DMS 273 treated with DMSO at 0.1 percent for 48 hours (cell line): ENCODE measurements around the gene ARL8A.
"Not testable (repeated sequence)": the region's sequence is repeated elsewhere in the genome, so short reads cannot be mapped to it uniquely, and the experiment has no call there.

ENCODE experiments used
- DNase-seq: peaks from one replicate; lab custom pipeline; 2025; lab: John Stamatoyannopoulos, UW

Gene ARL8A

GRCh38 chr1:202144402-202145067 is at the start of gene ARL8A:
ARL8A (minus strand) TSS chr1:202144737; CDS start chr1:202144572, 165 bp downstream.
- peak; percentile 6 for DNase-seq

- no peak for DNase-seq
Measured at GRCh38 chr1:202194328-202194648, 49.8 kb upstream of the ARL8A start.

GRCh38 chr1:202193614-202194327 is 49.2 kb upstream of the ARL8A start, which contains the start of gene LGR6:
LGR6 (plus strand) TSS chr1:202193799; CDS start chr1:202193990, 191 bp downstream.
- no peak for DNase-seq

- DNase-seq = no peak
Measured at GRCh38 chr1:202192770-202193613, 48.5 kb upstream of the ARL8A start.

- DNase-seq = not testable (repeated sequence)
Measured at GRCh38 chr1:202191391-202191790, 46.9 kb upstream of the ARL8A start.

GRCh38 chr1:202189918-202190715 is 45.6 kb upstream of the ARL8A start:
- DNase-seq = no peak

- peak; percentile 25 for DNase-seq
Measured at GRCh38 chr1:202189001-202189790, 44.7 kb upstream of the ARL8A start.

- DNase-seq = no peak
Measured at GRCh38 chr1:202187697-202188407, 43.3 kb upstream of the ARL8A start.

GRCh38 chr1:202187041-202187671 is 42.6 kb upstream of the ARL8A start:
- no peak for DNase-seq

- DNase-seq = peak; percentile 32
Measured at GRCh38 chr1:202186327-202186726, 41.8 kb upstream of the ARL8A start.

- DNase-seq = peak; percentile 73
Measured at GRCh38 chr1:202184750-202185460, 40.4 kb upstream of the ARL8A start.

- DNase-seq = no peak
Measured at GRCh38 chr1:202182040-202182877, 37.7 kb upstream of the ARL8A start.

GRCh38 chr1:202181586-202181985 is 37.0 kb upstream of the ARL8A start:
- no peak for DNase-seq

- DNase-seq = not testable (repeated sequence)
Measured at GRCh38 chr1:202180751-202181139, 36.2 kb upstream of the ARL8A start.

GRCh38 chr1:202179828-202180750 is 35.6 kb upstream of the ARL8A start:
- no peak for DNase-seq

GRCh38 chr1:202176949-202177927 is 32.7 kb upstream of the ARL8A start:
- no peak for DNase-seq
